Muscle layer of duodenum (tissue), 2 donors: ENCODE data around the gene LRRC4C.

Experiments
- H3K27ac ChIP-seq: one replicate; pipeline ENCODE4 v1.7.0; 2013; ENCODE audit warnings: mild to moderate bottlenecking, low read length
- H3K27me3 ChIP-seq: one replicate; pipeline ENCODE4 v1.7.0; 2013; ENCODE audit warnings: low read depth, mild to moderate bottlenecking, control low read depth, low read length
- H3K36me3 ChIP-seq, 2 donors: one replicate each; pipeline ENCODE4 v1.7.0; 2013; ENCODE audit warnings: low read length in 2 of 2, control low read depth in 1 of 2, mild to moderate bottlenecking in 1 of 2; ENCODE audit not compliant: insufficient read depth in 2 of 2, control insufficient read depth in 1 of 2
- H3K4me1 ChIP-seq, 2 donors: one replicate each; pipeline ENCODE4 v1.7.0; 2013; ENCODE audit warnings: low read length in 2 of 2, mild to moderate bottlenecking in 2 of 2, control low read depth in 1 of 2, moderate library complexity in 1 of 2; ENCODE audit not compliant: insufficient read depth in 2 of 2, control insufficient read depth in 1 of 2
- H3K4me3 ChIP-seq, 2 donors: one replicate each; pipeline ENCODE4 v1.7.0; 2013; ENCODE audit warnings: low read length in 2 of 2, low read depth in 1 of 2, mild to moderate bottlenecking in 1 of 2
- H3K9me3 ChIP-seq, 2 donors: one replicate each; pipeline ENCODE4 v1.7.0; 2013; ENCODE audit warnings: low read length in 2 of 2, control low read depth in 1 of 2, mild to moderate bottlenecking in 1 of 2; ENCODE audit not compliant: control insufficient read depth in 1 of 2
- donor health status: healthy.

The LRRC4C gene

GRCh38 chr11:41458154-41458553 is 1.3 kb downstream of the LRRC4C start:
- no peaks in the 10 kb centered on the region for H3K36me3 ChIP-seq
- peaks cover 0 to 1% of the 10 kb centered on the region in 2 donors for H3K9me3 ChIP-seq
- H3K4me1 ChIP-seq: peaks cover 0 to 10% of the 10 kb centered on the region in 2 donors
- no peak overlapping the region for H3K27ac ChIP-seq
- no peak overlapping the region for H3K4me3 ChIP-seq
- H3K27me3 ChIP-seq: no peaks in the 10 kb centered on the region

GRCh38 chr11:41457216-41458014 is 2.0 kb downstream of the LRRC4C start:
- Histone ChIP-seq H3K9me3 (no peaks in the 10 kb centered on the region), H3K4me3 (no peak overlapping the region), H3K4me1 (peaks cover 0 to 10% of the 10 kb centered on the region in 2 donors), H3K27me3 (no peaks in the 10 kb centered on the region), H3K27ac (no peak overlapping the region), H3K36me3 (no peaks in the 10 kb centered on the region)

DNA sequence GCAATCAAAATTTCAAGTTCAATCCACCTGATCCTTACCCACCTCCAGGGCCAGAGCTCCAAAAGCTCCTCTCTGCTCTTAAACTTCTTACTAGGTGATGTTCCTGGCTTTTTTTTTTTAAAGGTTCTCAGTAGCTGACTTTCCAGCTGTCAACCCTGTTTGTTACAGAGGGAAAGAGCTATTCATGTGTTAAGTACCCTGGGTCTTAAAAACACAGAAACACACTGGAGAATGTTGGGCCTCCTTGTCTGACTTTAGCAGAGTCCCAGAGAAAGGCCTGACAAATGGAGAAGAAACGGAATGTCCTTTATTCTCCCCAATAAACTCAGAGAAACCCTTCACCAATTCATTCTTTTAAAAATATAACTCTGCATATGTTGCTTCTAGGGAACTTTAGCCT is 3.2 kb downstream of the LRRC4C start:
- H3K4me3 ChIP-seq: no peak overlapping the region
- H3K27me3 ChIP-seq: no peaks in the 10 kb centered on the region
- H3K36me3 ChIP-seq: no peaks in the 10 kb centered on the region
- H3K4me1 ChIP-seq: peaks cover 0 to 10% of the 10 kb centered on the region in 2 donors
- no peaks in the 10 kb centered on the region for H3K9me3 ChIP-seq
- no peak overlapping the region for H3K27ac ChIP-seq

GRCh38 chr11:41451011-41451410 is 8.4 kb downstream of the LRRC4C start:
- no peaks in the 10 kb centered on the region for H3K9me3 ChIP-seq
- H3K4me3 ChIP-seq: no peak overlapping the region
- H3K4me1 ChIP-seq: no peaks in the 10 kb centered on the region
- H3K27ac ChIP-seq: no peak overlapping the region
- H3K27me3 ChIP-seq: no peaks in the 10 kb centered on the region
- H3K36me3 ChIP-seq: no peaks in the 10 kb centered on the region

DNA sequence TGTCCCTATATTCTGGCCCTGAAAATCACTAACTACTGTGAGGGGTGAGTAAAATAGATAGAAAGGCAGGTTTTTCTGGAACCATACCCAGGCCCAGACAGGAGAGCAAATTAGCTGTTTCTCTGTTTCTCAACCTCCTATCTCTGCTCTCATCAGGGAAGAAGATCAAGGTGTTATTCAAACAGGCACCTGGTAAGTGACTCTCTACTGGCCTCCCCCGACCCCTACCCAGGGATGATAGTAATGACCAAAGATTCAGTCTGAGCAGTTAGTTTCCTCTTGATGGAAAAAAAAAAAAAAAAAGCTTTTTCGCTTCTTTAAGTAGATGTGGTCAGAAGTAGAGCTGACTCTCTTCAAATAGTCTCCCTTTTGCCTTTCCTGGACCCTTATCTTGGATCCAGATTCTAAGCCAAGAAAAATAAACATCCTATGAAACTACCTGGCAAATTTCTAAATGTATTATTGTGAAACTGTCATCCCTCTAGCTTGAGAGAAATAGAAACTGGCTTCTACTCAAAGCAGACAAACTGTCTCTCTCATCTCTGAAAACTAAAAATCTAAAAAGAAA is 9.9 kb downstream of the LRRC4C start:
- no peak overlapping the region for H3K4me3 ChIP-seq
- no peaks in the 10 kb centered on the region for H3K27me3 ChIP-seq
- no peaks in the 10 kb centered on the region for H3K4me1 ChIP-seq
- H3K9me3 ChIP-seq: no peaks in the 10 kb centered on the region
- no peaks in the 10 kb centered on the region for H3K36me3 ChIP-seq
- no peak overlapping the region for H3K27ac ChIP-seq

DNA sequence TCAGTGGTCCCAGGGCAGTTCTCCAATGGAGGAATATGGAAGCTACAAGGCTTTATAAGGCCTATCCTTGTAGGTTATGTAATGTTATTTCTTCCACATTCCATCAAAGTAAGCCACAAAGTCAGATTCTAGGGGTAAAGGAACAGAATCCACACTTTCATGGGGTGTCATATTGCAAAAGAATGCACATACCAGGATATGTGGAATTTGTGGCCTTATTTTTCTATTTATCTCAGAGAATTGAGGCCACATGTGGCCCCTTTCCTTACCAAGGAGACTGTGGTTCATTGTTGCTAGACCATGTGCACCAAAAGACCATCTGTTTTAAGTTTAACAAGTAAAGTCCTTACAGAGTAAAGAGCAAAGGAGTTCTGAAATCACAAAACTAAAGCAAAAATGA is 12.9 kb downstream of the LRRC4C start:
- no peaks in the 10 kb centered on the region for H3K4me1 ChIP-seq
- no peaks in the 10 kb centered on the region for H3K36me3 ChIP-seq
- no peak overlapping the region for H3K4me3 ChIP-seq
- H3K27me3 ChIP-seq: no peaks in the 10 kb centered on the region
- no peak overlapping the region for H3K27ac ChIP-seq
- H3K9me3 ChIP-seq: no peaks in the 10 kb centered on the region

DNA sequence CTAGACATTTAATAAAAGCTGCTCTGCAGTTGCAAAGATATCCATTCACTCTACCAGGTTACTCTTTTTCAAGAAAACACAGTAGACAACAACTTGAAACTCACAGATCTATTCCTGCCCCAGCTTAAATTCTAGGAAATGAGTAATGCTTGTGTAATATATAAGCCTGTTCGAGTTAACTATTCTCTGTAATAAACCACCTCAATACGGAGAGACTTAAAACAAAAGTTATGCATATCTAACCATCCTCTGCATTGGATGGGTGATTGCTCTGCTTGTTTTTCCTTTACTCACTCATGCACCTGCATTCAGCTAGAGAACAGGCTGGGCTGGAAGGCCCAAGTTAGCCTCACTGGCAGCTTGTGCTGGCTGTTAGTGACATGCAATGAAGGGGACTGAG is 13.3 kb downstream of the LRRC4C start:
- no peak overlapping the region for H3K27ac ChIP-seq
- no peaks in the 10 kb centered on the region for H3K27me3 ChIP-seq
- H3K4me3 ChIP-seq: no peak overlapping the region
- H3K4me1 ChIP-seq: no peaks in the 10 kb centered on the region
- no peaks in the 10 kb centered on the region for H3K36me3 ChIP-seq
- H3K9me3 ChIP-seq: peaks cover 0 to 1% of the 10 kb centered on the region in 2 donors

DNA sequence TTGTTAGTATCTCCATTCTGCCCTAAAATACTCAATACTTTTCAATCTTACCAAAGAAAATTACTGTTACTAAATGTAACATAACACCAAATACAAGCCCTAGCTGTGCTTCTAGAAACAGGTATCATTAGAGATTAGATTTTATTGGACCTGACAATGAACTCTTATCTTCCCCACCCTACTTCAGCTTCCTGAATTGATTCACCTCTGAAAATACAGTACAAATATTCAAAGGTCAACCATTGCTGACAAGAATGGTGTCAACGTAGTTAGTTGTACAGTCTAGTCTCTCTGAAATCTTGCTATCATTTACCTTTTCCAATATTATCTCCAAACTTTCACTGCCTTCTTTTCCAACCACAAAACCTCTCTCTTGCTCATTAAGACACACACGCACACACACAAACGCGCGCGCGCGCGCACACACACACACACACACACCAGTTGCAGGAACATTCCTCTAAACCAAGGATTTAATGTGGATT is 22.4 kb downstream of the LRRC4C start:
- no peaks in the 10 kb centered on the region for H3K4me1 ChIP-seq
- peaks cover 0 to 3% of the 10 kb centered on the region in 2 donors for H3K9me3 ChIP-seq
- no peaks in the 10 kb centered on the region for H3K36me3 ChIP-seq
- H3K4me3 ChIP-seq: no peak overlapping the region
- no peak overlapping the region for H3K27ac ChIP-seq
- no peaks in the 10 kb centered on the region for H3K27me3 ChIP-seq

- Histone ChIP-seq H3K36me3 (no peaks in the 10 kb centered on the region), H3K4me1 (no peaks in the 10 kb centered on the region), H3K9me3 (no peaks in the 10 kb centered on the region), H3K27ac (no peak overlapping the region), H3K4me3 (no peak overlapping the region), H3K27me3 (no peaks in the 10 kb centered on the region)
Measured at GRCh38 chr11:41435531-41435930, 23.9 kb downstream of the LRRC4C start.

- Histone ChIP-seq H3K4me1 (no peaks in the 10 kb centered on the region), H3K4me3 (no peak overlapping the region), H3K27me3 (no peaks in the 10 kb centered on the region), H3K9me3 (no peaks in the 10 kb centered on the region), H3K27ac (no peak overlapping the region), H3K36me3 (no peaks in the 10 kb centered on the region)
Measured at GRCh38 chr11:41431784-41432183, 27.7 kb downstream of the LRRC4C start.

DNA sequence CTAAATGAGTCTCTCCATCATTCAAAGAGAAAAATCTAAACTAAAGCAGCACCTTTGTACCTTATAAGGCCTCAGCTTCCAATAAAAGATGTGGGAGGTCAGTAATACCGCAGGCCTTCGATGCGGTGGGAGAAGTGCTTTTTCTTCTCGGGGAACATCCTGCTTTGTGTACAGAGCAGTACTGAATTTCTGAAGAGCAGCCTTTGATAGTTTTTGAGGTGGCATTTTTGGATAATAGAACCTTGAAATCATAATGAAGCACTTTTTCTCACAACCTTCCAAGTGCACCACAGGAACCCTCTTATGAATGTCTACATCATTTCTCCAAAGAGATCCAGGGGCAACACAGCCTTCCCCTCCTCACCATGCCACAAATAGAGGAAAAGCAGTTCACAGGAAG is 39.6 kb downstream of the LRRC4C start:
- Histone ChIP-seq H3K4me1 (no peaks in the 10 kb centered on the region), H3K4me3 (no peak overlapping the region), H3K27me3 (no peaks in the 10 kb centered on the region), H3K27ac (no peak overlapping the region), H3K9me3 (no peaks in the 10 kb centered on the region), H3K36me3 (no peaks in the 10 kb centered on the region)
